Tongue (tissue), 3 donors: ENCODE results near the gene NPFF. TPM values are rescaled to one million over a fixed set of nuclear protein-coding genes. Genes with fewer than 3 reads are reported as not detected.

Experiments
- DNase-seq: peaks from one replicate; pipeline ENCODE4 v3.0.0-alpha.2; 2015
- small RNA-seq: library from RNA; depleted of rRNA; stranded (forward); fragments of <200 nt; gene quantifications from one replicate; pipeline ENCODE3, GENCODE V24; 2014; ENCODE audit warnings: low replicate concordance
- total RNA-seq: library from RNA; depleted of rRNA; stranded (reverse); fragments of >200 nt; gene quantifications from one replicate; pipeline ENCODE4 v1.2.3, GENCODE V29; 2014

NPFF gene
- total RNA-seq, 1 donor from 2014 or later = not detected

DNA sequence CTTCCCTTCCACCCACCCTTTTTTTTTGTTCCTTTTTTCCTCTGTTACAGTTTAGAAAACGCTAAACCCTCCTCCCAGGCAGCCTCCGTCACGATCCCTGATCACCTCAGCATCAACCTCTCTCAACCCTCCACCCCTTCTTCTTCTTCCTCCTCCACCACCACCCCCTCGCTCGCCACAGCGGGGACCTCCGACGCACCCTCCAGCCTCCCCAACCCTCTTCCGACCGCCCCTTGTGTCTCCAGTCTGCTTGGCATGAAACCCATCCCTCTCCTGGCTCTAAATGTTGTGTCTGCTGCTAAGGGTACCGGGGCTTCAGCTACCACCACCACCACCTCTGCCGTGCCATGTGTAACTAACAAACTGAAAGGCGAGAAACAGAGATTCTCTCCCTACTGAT, 32.5 kb downstream of the NPFF start:
- no peak for DNase-seq

- no peak for DNase-seq
Observed at GRCh38 chr12:53474077-53474476, 33.2 kb downstream of the NPFF start.

DNA sequence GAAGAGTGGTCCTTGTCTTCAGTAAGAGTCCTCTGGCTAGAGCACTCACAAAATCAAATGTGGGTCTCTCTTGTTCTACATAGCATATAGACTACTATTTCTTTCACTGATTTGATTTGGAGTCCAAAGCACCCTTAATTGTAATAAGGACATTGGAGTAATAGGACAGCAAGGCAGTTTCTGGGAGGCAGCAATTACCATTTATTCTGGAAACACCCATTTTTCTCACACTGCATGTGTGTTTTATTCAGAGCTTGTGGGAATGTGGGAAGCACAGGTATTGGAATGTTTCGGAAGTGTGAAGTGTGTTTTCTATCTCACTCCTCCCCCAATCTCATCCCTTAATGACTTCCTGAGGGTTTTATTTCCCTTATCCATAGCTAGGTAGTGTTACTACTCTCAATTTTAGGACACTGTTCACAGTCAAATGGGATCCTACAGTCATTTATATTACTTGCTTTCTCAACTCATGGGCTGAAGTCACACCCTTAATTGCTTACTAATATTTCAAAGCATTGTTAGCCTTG, 35.2 kb downstream of the NPFF start:
- no peak for DNase-seq

- DNase-seq = no peak
Observed at GRCh38 chr12:53468282-53468681, 39.0 kb downstream of the NPFF start.

DNA sequence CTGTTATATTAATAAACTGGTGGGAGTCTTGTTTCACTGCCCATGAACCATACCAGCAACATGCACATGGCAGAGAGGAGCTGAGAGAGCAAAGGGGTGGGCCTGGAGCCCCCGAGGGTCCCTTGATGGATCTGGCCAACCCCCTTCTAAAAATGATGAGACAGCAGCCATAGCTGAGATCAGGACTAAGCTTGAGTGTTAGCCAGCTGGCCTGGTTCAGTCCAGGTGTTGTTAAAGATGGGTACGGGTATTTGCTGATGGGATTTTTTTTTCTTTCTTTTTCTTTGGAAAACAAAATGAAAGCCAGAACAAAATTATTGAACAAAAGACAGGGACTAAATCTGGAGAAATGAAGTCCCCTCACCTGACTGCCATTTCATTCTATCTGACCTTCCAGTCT, 39.4 kb downstream of the NPFF start:
- no peak for DNase-seq

- no peak for DNase-seq
Observed at GRCh38 chr12:53467082-53467481, 40.2 kb downstream of the NPFF start.

DNA sequence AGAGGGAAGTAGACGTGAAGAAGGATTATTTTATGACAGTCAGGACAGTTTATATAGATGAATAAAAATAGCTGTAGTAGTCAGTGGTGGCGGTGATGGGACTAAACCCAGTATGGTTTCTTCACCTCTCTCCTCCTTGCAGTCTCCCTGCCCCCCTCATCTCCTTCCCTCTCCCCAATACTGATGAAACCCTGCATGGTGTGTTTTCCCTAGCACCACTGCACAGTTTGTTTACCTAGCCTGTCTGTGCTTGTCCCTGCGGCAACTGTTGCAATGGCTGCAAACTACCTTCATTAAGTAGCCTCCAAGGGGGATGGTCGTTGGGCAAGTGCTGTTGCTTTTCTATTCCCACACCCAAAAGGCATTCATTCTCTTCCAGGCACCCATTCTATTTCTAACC, 40.6 kb downstream of the NPFF start:
- no peak for DNase-seq

- DNase-seq = no peak
Observed at GRCh38 chr12:53465679-53466078, 41.6 kb downstream of the NPFF start.

DNA sequence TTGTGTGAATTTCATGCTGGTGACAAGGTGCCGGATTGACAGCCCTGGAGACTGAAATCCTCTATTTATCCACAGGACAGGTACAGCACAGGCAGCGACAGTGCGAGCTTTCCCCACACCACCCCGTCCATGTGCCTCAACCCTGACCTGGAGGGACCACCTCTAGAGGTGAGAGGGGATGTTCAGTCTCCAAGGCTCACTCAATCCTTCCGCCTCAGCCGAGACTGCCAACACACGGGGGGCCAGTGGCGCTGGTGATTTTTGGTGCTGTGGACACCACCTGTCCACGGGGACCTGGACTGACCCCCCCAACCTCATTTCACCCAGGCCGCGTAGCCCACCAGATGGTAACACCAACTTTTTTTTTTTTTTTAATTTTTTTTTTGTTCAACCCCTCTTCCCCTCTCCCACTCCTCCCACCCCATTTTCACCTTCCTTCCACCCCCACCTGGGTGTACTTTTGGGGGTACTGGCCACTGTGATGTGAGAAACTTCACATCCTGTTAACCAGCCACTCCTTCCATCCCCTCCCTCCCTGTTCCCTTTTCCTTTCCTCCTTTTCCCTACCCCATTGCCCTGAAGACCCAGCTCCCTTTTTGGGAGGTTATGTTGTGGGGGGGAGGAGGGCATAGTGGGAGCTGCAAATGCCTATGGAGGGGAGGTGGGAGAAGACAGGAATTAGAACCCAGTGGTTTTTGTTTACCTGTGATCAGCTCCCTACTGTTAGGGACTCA, 42.4 kb downstream of the NPFF start:
- DNase-seq = no peak

- no peak for DNase-seq
Observed at GRCh38 chr12:53463802-53464560, 43.3 kb downstream of the NPFF start.

GRCh38 chr12:53462935-53463334, 44.3 kb downstream of the NPFF start:
- no peak for DNase-seq

- no peak for DNase-seq
Observed at GRCh38 chr12:53461591-53461990, 45.7 kb downstream of the NPFF start.

- no peak for DNase-seq
Observed at GRCh38 chr12:53461059-53461458, 46.2 kb downstream of the NPFF start.

DNA sequence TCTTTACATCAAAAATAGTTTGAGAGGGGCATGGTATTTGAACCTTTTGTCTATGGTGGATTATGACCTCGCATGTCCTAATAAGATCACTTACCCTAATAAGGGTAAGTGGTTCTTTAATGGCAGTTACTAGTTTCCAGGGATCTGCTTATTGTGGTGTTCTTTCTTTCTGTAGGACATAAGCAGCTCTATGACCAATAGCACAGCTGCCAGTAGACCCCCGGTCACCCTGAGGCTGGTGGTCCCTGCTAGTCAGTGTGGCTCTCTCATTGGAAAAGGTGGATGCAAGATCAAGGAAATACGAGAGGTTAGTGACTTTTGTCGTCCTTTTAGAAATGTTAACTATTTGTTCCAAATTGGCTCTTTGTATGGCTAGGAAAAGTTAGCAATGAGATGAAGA, 48.2 kb downstream of the NPFF start:
- no peak for DNase-seq

Small RNAs within 50 kb of the gene (small RNA-seq; reads per million reads assigned to genes)
- not detected for gene AC023509.3

Other genes with a start within 250 kb of the NPFF start
- gene ESPL1, start 239.2 kb downstream of the NPFF start, total RNA-seq = 8.9 TPM
- 300 TPM for gene PFDN5, start 211.9 kb downstream of the NPFF start, total RNA-seq
- gene MYG1, start 207.8 kb downstream of the NPFF start, total RNA-seq = 29.5 TPM
- gene AAAS, start 185.9 kb downstream of the NPFF start, total RNA-seq = 46.0 TPM
- not detected for gene SP7, start 171.1 kb downstream of the NPFF start, total RNA-seq
- 53.1 TPM for gene SP1, start 127.3 kb downstream of the NPFF start, total RNA-seq
- gene AMHR2, start 83.6 kb downstream of the NPFF start, total RNA-seq = not detected
- 13.0 TPM for gene PRR13, start 65.8 kb downstream of the NPFF start, total RNA-seq
- gene PCBP2, start 55.4 kb downstream of the NPFF start, total RNA-seq = 300 TPM
- gene MAP3K12, start 8.0 kb downstream of the NPFF start, total RNA-seq = 17.3 TPM
- 16.1 TPM for gene TARBP2, start 6.2 kb downstream of the NPFF start, total RNA-seq
- 21.1 TPM for gene ATF7, start 118.9 kb upstream of the NPFF start, total RNA-seq
- gene ATP5MC2, start 168.6 kb upstream of the NPFF start, total RNA-seq = 241 TPM
- gene CALCOCO1, start 220.0 kb upstream of the NPFF start, total RNA-seq = 137 TPM
- gene CISTR, start 244.5 kb upstream of the NPFF start, total RNA-seq = not detected